ENCODE measurements around the gene PRKAG1.

Gene PRKAG1

GRCh38 chr12:49030714-49031572, 12.4 kb upstream of the PRKAG1 start:
- no peak for DNase-seq

- no peak for DNase-seq
These were observed 11.5 kb upstream of the PRKAG1 start for GRCh38 chr12:49030119-49030518.

- no peak for DNase-seq
These were observed 10.2 kb upstream of the PRKAG1 start for GRCh38 chr12:49028666-49029275.

- no peak for DNase-seq
These were observed 9.4 kb upstream of the PRKAG1 start for GRCh38 chr12:49027846-49028555.

GRCh38 chr12:49026678-49027480, 8.3 kb upstream of the PRKAG1 start:
- no peak for DNase-seq

GRCh38 chr12:49026101-49026500, 7.5 kb upstream of the PRKAG1 start:
- DNase-seq, result no peak

GRCh38 chr12:49025463-49025862, 6.9 kb upstream of the PRKAG1 start:
- DNase-seq, result no peak

- no peak for DNase-seq
These were observed 6.0 kb upstream of the PRKAG1 start for GRCh38 chr12:49024543-49024942.

GRCh38 chr12:49023812-49024211, 5.2 kb upstream of the PRKAG1 start:
- DNase-seq, result no peak

GRCh38 chr12:49022558-49023178, 4.1 kb upstream of the PRKAG1 start:
- no peak for DNase-seq

- no peak for DNase-seq
These were observed 2.8 kb upstream of the PRKAG1 start for GRCh38 chr12:49021292-49021915.

- no peak for DNase-seq
These were observed 1.9 kb upstream of the PRKAG1 start for GRCh38 chr12:49020441-49020840.

- peak; percentile 28 for DNase-seq
These were observed 1.1 kb upstream of the PRKAG1 start for GRCh38 chr12:49019443-49020324.

- no peak for DNase-seq
These were observed 499 bp upstream of the PRKAG1 start for GRCh38 chr12:49019120-49019430.

GRCh38 chr12:49017891-49018260, 700 bp downstream of the PRKAG1 start:
- DNase-seq, result peak; percentile 45

- no peak for DNase-seq
These were observed 3.4 kb downstream of the PRKAG1 start for GRCh38 chr12:49015196-49015595.

- DNase-seq, result peak; percentile 26
These were observed 4.0 kb downstream of the PRKAG1 start for GRCh38 chr12:49014547-49014946.

GRCh38 chr12:49013428-49013827, 5.1 kb downstream of the PRKAG1 start:
- no peak for DNase-seq

- DNase-seq, result no peak
These were observed 5.8 kb downstream of the PRKAG1 start for GRCh38 chr12:49012739-49013138.

- DNase-seq, result no peak
These were observed 8.4 kb downstream of the PRKAG1 start for GRCh38 chr12:49010092-49010668.

- DNase-seq, result no peak
These were observed 9.6 kb downstream of the PRKAG1 start for GRCh38 chr12:49008943-49009342.
